Fibroblast of the aortic adventitia (primary cell): ENCODE data around the gene PLXNA4. TPM values are rescaled to one million over a fixed set of nuclear protein-coding genes. Genes with fewer than 3 reads are reported as not detected.
"Not testable (repeated sequence)": the region's sequence is repeated elsewhere in the genome, so short reads cannot be mapped to it uniquely, and the experiment has no call there.

Experiments
- DNase-seq: peaks from one replicate; pipeline ENCODE4 v3.0.0-alpha.2; 2010; ENCODE audit warnings: low read depth
- H3K4me3 ChIP-seq: 2 replicates; pipeline ENCODE4 v1.5.1; 2011; ENCODE audit warnings: low read depth, mild to moderate bottlenecking, control low read depth, low read length, moderate library complexity
- total RNA-seq: library from RNA; depleted of rRNA; stranded (reverse); fragments of >200 nt; gene quantifications from 2 replicates; pipeline ENCODE4 v1.2.3, GENCODE V29; 2012; ENCODE audit warnings: low replicate concordance
- TF ChIP-seq, protein P1 (sequence below): IDR thresholded peaks from 2 replicates; pipeline ENCODE4 v1.5.1; 2011; ENCODE audit warnings: mild to moderate bottlenecking, low read length, control low read depth, inconsistent platforms; ENCODE audit not compliant: insufficient read depth

PLXNA4 gene
- total RNA-seq, 1 donor = 3.0 TPM

- no peak for DNase-seq
- TF ChIP-seq, protein P1, sequence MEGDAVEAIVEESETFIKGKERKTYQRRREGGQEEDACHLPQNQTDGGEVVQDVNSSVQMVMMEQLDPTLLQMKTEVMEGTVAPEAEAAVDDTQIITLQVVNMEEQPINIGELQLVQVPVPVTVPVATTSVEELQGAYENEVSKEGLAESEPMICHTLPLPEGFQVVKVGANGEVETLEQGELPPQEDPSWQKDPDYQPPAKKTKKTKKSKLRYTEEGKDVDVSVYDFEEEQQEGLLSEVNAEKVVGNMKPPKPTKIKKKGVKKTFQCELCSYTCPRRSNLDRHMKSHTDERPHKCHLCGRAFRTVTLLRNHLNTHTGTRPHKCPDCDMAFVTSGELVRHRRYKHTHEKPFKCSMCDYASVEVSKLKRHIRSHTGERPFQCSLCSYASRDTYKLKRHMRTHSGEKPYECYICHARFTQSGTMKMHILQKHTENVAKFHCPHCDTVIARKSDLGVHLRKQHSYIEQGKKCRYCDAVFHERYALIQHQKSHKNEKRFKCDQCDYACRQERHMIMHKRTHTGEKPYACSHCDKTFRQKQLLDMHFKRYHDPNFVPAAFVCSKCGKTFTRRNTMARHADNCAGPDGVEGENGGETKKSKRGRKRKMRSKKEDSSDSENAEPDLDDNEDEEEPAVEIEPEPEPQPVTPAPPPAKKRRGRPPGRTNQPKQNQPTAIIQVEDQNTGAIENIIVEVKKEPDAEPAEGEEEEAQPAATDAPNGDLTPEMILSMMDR = no peak
- no peak overlapping the region for H3K4me3 ChIP-seq
These were observed 408.0 kb downstream of the PLXNA4 start for GRCh38 chr7:132168239-132168638.

GRCh38 chr7:132165695-132166094 lies 410.6 kb downstream of the PLXNA4 start:
- H3K4me3 ChIP-seq, DNase-seq: not testable (repeated sequence)

- no peak overlapping the region for H3K4me3 ChIP-seq
- no peak for DNase-seq
- TF ChIP-seq, protein P1 = no peak
These were observed 411.6 kb downstream of the PLXNA4 start for GRCh38 chr7:132164558-132165125.

- H3K4me3 ChIP-seq = no peak overlapping the region
- DNase-seq = no peak
These were observed 413.6 kb downstream of the PLXNA4 start for GRCh38 chr7:132162556-132163144.

GRCh38 chr7:132161976-132162375 lies 414.3 kb downstream of the PLXNA4 start:
- DNase-seq = no peak
- TF ChIP-seq, protein P1 = no peak

More at GRCh38 chr7:132162556-132163144, 413.6 kb downstream of the PLXNA4 start:
- TF ChIP-seq, protein P1 = no peak

GRCh38 chr7:132161533-132161915 lies 414.7 kb downstream of the PLXNA4 start:
- no peak overlapping the region for H3K4me3 ChIP-seq
- TF ChIP-seq, protein P1 = no peak
- DNase-seq = no peak

More at GRCh38 chr7:132161976-132162375, 414.3 kb downstream of the PLXNA4 start:
- H3K4me3 ChIP-seq = no peak overlapping the region

GRCh38 chr7:132160611-132161532 lies 415.4 kb downstream of the PLXNA4 start:
- TF ChIP-seq, protein P1 = no peak
- no peak for DNase-seq
- no peak overlapping the region for H3K4me3 ChIP-seq
